HCEC 1CT (cell line): ENCODE data around the gene HCST.
"Not testable (repeated sequence)": the region's sequence is repeated elsewhere in the genome, so short reads cannot be mapped to it uniquely, and the experiment has no call there.

ENCODE experiments used
- DNase-seq: peaks from one replicate; pipeline ENCODE4 v3.0.0-alpha.2; 2017

The HCST gene

DNA sequence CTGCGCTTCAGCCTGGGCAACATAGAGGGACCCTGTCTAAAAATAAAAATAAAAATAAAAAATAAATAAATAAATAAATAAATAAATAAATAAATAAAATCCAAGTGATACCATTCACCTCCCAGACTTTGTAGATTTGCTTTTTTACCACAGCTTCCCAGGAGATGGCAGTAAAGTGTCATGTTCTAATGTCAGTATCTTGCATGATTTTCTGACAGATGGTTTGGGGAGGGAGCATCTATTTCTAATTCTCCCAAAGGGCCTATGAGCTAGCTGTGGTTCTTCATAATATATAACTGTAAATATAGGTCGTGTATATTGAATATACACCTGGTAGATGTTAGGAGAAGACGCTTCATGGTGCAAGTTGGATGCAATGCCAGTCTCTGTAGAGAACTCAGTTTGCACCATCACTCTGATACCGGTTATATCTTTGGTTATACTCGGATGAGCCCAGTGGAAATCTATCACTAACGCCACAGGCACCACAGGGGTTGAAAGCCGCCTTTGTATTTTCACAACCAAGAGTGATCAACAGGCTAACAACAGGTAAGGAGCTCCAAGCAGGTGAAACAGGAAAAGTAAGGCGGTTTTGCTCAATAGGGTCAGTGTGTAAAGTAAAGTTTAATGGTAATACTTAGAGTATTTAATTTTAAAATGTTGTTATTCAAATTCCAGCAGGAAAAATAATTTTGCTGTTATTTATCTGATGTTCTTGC, 20.1 kb upstream of the HCST start:
- DNase-seq = peak; percentile 62

DNA sequence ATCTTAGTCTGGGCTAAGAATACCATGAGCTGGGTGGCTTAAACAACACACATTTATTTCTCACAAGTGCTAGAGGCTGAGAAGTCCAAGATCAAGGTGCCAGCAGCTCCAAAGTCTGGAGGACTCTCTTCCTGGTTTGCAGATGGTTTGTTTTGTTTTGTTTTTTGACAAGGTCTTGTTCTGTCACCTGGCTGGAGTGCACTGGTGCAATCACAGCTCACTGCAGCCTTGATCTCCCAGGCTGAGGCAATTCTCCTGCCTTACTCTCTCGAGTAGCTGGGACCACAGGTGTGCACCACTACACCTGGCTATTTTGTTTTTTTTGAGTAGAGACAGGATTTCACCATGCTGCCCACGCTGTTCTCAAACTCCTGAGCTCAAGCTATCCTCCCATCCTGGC, 18.4 kb upstream of the HCST start:
- DNase-seq = no peak

DNA sequence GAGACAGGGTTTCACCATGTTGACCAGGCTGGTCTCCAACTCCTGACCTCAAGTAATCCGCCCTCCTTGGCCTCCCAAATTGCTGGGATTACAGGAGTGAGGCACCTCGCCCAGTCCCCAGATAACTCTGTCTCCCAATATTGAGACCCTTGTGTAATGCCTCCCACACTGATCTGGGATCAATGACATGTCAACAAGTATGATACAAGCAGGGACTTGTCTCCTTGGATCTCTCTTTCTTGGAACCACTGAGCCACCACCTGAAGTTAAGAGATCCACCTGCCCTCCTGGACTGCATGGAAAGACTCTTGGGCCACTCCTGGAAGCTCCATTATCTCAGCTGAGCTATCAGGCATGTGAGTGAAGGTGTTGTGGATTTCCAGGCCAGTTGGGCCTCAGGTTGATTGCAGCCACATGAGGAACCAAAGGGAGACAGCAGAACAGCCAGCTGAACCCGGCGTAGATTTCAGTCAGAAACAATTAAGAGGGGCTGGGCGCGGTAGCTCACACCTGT, 17.0 kb upstream of the HCST start:
- DNase-seq = no peak

DNA sequence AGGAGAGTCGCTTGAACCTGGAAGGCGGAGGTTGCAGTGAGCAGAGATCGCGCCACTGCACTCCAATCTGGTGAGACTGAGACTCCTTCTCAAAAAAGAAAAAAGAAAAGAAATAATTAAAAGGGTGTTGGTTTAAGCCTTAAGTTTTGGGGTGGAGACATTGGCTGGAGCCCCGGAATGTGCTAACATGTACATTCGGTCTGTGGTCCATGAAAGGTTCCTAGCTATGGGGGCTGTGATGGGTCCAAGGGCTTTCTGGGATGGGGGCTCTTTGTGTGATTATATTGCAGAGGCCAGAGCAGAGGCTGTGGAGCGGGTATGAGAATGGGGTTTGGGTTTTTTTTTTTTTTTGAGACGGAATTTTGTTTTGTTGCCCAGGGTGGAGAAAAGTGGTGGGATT, 16.4 kb upstream of the HCST start:
- DNase-seq = no peak

DNA sequence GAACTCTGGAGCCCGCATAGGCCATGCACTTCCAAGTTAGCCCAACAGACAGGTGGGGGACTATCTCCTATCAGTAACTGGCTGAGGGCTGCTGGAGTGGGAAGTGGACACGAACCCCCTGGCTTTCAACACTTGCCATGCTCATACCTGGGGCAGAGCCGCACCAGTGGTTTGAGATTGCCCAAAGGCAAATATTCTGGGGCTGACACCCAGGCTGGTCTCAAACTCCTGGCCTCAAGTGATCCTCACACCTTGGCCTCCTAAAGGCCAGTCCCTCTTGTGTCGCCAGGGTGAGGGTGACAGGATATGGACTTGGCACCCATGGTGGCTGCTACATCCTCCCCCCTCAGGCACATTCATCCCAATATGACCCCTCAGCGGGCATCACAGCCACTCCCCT, 15.1 kb upstream of the HCST start:
- DNase-seq = no peak

DNA sequence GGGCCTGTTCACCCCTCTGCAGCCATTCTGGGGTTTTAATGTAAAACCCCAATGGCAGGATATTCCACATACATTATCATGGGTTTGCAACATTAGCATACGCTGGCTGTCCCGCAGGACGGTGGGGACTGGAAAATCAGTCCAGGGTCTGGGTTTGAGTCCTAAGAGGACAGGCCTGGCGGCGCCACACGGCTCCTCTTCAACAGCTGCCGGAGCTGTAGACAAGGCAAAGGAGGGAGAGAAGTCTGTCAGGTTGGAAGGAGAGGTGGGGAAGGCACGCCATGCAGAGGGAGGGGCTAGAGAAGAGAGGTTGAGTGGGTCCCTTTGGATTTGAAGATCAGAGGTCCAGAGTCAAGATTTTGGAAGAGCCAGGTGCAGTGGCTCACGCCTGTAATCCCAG, 13.9 kb upstream of the HCST start:
- DNase-seq = no peak

DNA sequence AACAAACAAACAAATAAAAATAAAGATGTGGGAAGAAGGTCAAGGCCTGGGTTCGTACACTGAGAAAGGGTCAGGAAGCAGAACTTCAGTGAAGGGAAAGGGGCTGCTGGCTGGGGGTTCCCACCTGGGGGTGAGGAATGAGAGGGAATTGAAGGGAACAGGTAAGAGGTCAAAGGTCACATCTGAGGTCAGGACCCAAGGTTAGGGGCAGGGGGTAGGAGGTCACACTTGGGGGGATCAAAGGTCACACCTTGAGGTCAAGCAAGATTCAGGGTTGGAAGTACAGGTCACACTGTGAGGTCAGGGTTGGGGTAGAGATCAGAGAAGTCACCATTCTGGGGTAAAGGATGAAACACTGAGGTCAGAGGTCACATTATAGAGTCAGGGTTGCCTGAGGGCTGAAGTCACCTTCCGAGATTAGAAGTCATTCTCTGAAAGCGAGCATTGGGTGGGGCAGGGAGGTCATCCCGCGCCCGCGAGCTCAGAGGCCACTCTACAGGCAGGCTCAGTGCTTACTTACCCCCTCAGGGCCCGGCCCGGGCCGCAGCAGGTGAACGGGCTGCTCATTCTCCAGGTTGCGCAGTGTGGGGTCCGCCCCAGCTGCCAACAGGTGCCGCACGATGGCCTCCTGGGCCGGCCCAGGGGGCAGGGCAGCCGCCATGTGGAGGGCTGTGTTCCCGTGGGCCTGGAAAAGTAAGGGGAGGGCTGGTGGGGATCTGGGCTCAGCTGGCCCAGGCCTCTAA, 12.8 kb upstream of the HCST start:
- DNase-seq = no peak

DNA sequence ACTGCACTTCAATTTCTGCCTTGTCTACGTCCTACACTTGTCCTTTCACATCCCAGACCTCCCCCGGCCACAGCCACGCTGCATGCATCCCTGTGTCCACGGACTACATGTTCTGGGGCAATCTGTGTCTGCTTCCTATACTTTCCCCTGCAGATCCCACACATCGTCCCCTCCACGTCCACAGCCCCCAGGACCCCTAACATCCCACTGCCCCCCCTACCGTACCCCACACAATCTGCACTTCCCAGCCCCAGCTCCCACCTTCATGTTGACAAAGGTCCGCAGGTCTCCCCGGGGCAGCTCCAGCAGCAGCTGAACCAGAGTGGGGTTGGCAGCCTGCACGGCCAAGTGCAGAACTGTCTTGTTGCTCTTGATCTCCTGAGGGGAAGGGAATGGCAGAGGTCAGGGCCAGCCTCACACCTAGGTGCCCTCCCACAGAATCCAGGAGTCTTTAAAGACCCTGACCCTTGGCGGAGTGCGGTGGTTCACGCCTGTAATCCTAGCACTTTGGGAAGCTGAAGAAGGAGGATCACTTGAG, 12.1 kb upstream of the HCST start:
- no peak for DNase-seq

DNA sequence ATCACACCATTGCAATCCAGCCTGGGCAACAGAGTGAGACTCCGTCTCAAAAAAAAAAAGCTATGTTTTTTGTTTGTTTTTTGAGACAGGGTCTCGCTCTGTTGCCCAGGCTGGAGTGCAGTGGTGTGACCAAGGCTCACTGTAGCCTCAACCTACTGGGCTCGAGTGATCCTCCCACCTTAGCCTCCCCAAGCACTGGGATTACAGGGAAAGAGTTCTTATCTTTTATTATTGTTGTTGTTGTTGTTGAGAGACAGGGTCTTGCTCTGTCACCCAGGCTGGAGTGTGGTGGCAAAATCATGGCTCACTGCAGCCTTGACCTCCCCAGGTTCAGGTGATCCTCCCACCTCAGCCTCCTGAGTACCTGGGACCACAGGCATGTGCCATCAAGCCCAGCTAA, 10.5 kb upstream of the HCST start:
- not testable (repeated sequence) for DNase-seq

DNA sequence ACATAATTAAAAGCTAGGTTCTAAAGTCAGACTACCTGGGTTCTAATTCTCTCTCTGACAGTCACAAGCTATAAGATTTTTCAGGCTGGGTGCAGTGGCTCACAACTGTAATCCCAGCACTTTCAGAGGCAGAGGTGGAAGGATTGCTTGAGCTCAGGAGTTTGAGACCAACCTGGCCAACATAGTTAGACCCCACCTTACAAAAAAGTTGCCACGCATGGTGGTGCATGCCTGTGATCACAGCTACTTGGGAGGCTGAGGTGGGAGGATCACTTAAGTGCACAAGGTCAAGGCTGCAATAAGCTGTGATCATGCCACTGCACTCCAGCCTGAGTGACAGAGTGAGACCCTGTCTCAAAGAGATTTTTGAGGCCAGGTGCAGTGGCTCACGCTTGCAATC, 8.0 kb upstream of the HCST start:
- no peak for DNase-seq

DNA sequence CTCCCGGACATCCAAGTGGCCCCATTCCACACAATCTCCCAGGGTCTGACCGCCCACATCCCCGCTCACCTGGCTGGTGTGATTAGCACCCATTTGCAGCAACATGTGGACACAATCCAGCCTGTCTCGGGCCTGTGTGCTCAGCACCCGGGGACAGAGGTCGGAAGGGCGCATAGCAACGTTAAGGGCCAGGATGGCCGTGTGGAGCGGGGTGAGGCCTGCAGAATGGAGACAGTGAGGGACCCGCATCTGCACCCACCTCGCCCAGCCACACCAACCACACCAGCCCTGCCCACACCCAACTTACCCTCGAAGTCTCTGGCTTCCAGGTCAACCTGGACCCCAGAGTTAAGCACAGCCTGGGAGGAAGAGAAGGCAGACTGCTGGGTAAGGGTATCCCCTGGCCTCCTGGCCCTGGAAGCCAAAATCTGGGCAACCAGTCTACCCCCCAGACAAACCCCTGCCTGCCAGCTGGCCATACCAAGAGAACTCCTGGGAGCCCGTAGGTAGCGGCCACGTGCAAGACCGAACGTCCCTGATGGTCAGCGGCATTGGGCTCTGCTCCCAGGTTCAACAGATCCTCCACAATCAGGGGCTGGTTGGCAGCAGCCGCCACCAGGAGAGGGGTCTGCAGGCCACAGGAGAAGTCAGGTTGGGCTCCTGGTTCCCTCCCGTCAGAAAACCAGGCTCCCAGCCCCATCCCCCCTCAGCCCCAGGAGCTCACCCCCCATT, 6.3 kb upstream of the HCST start:
- DNase-seq = no peak

DNA sequence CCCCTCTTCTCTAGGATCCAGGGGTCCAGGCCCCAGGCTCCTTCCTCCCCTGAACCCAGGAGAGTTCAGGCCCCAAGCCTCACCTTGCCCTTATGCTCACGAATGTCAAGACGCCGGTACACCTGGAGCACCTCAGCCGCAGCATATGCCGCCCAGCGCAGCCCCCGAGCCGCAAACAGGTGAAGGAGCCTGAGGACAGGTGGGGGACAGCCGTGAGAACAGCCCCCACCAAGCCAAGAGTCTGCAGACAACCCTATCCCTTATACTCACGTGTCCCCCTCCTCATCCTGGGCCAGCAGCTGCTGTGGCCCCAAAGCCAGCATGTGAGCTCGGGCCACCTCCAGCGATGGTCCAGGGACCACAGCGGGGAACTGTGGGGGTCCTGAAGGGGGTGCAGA, 5.7 kb upstream of the HCST start:
- no peak for DNase-seq

DNA sequence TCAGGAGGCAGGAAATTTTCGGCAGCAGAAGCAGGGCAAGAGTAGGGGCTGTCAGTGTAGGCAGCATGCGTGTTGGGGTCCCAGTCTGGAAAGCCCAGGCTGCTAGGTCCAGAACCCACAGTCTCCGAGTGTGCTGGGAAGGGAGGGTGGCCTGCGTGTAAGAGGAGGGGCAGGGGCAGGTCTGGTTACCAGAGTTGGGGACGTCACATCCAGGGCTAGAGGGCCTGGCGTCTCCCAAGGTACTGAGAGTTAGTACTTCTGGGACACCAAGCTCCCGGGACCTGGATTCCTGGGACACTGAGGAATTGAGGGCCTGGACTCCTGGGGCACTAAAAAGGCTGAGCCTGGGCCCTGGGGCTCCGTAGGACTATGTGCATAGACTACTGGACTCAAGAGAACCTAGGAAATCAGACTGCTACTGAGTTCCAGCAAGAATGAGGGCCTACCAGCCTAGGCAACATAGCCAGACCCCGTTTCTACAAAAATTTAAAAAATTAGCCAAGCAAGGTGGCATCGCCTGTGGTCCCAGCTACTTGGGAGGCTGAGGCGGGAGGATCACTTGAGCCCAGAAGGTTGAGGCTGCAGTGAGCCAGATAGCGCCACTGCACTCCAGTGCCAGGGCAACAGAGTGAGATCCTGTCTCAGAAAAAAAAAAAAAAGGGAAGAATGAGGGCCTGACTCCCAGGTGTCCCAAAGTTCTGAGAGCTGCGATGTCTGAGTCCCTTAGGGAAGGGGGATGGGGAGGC, 4.5 kb upstream of the HCST start:
- DNase-seq = no peak

DNA sequence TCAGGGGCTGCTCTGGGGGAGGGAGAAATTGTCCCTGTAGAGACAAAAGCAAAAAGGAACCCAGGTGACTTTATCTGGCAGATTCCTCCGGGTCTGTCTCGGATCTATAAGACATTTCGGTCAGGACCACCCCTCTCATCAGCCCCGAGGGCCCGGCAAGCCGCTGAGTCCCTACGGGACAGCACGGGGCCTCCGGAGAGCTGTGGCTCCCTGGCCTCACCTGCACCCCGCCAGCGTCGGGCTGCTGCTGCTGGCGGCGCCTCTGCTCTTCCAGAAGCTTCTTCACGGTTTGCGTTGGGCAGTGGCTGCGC, 3.9 kb upstream of the HCST start:
- DNase-seq = no peak

DNA sequence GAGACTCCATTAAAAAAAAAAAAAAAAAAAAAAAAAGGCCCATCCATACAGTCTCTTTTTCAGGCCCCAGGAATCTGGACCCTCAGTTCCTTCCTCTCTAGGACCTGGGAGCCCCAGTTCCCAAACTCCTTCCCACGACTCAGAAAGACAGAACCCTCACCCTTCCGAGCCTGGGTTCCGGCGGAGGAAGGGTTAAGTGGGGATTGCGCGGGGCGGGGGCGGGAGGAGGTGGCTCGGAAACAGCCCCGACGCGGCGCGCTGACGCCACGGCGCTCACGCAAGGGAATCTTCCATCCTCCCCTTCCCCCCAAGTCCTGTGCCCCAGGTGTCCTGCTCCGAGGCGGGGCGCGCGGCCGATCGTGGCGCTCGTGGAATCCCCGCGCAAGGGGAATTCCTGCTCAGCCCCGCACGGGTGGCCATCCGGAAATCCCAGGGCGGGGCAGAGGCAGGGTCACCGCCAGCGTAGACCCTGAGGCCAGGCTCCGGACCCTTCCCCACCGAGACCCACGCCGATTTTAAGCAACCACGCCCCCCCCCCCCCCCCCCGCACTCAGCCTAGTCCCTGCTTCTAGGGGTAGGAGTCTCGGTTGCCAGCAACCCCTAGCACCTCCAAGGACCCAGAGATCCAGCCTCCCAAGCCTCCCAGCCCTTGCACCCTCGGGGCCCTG, 2.6 kb upstream of the HCST start:
- peak; percentile 82 for DNase-seq

DNA sequence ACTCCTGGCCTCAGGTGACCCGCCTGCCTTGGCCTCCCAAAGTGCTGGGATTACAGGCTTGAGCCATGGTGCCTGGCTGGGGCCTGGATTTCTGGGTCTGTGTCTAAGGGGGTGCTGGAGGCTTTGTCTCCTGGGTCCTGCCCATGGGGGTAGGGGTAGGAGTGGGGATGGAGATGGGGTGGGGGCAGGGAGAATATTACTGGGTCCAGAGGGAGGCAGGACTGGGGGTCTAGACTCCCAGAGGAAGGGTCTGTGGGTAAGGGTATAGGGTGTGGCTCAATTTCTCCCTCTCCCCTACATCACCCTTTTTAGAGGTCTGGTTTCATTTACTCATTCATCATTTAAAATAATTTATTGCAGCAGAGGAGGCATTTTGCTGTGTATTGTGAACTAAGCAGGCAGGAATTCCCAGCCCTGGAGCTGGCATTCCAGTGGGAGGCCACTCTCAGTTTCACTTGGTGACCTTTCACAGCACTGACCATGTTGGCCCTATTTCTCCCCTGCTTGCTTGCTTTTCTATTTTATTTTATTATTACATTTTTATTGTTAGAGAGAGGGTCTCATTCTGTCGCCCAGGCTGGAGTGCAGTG, 1.2 kb upstream of the HCST start:
- DNase-seq = peak; percentile 46

DNA sequence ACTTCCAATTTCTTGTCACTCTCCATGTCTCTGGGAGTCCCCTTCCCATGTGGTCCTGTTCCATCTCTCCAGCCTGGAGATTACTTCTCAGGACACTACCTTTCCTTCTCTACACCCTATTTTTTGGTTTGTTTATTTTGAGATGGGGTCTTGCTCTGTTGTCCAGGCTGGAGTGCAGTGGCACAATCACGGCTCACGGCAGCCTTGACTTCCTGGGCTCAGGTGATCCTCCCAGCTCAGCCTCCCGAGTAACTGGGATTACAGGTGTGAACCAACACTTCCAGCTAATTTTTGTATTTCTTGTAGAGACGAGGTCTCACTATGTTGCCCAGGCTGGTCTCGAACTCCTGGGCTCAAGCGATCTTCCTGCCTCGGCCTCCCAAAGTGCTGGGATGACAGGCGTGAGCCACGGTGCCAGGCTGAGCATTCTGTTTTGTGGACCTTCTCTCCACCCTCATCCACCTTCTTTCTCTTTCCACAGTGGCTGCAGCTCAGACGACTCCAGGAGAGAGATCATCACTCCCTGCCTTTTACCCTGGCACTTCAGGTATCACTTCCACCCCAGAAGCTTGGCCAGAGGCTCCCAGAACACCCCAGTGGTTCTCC, 644 bp downstream of the HCST start:
- DNase-seq = no peak

DNA sequence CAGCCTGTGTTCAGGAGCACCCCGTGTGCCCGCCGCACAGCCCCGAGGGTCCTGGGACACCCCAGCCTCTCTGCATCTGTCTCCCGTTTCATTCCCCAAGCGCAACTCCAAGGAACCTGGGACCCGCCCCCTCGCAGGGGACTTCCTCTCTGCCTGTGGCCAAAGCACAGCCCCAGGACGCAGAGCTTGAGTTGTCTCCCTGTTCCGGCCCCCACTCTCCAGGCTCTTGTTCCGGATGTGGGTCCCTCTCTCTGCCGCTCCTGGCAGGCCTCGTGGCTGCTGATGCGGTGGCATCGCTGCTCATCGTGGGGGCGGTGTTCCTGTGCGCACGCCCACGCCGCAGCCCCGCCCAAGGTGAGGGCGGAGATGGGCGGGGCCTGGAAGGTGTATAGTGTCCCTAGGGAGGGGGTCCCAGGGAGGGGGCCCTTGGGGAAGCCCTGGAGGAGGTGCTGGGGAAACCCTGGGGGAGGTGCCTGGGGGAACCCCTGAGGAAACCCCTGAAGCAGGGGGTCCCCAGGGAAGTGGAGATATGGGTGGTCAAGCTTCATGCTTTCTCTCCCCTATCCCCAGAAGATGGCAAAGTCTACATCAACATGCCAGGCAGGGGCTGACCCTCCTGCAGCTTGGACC, 1.3 kb downstream of the HCST start:
- peak; percentile 63 for DNase-seq

DNA sequence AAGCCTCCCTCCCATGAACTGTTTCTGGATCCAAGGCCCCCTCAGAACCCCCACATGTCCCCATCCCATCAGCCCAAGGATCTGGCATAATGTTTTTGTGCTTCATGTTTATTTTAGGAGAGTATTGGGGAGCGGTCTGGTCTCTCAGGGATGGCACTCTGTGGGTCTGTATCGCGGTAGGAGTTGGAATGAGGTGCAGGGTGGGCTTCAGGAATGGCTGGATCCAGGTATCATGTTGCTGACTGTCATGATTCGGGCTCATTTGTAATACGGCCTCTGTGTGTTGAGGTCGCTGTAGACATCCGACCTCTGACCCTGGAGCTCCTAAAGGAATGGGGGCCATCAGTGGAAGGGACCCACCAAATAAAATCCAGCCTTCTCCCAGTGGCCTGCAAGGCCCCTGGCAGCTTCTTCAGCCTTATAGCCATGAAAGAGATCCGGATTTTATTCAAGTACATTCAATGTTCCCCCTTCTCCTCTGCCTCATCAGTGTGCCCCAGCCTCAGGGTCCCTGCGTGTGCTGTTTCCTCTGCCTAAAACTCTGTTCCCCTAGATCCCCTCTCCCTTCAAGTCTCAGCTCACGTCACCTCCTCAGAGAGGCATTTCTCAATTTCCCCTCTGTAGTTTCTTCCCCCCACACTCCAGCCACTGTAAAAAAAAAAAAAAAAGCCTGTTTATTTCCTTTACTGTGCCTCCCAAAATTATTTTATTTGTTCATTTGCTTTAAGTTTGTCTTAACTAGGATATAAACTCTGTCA, 2.2 kb downstream of the HCST start:
- no peak for DNase-seq

DNA sequence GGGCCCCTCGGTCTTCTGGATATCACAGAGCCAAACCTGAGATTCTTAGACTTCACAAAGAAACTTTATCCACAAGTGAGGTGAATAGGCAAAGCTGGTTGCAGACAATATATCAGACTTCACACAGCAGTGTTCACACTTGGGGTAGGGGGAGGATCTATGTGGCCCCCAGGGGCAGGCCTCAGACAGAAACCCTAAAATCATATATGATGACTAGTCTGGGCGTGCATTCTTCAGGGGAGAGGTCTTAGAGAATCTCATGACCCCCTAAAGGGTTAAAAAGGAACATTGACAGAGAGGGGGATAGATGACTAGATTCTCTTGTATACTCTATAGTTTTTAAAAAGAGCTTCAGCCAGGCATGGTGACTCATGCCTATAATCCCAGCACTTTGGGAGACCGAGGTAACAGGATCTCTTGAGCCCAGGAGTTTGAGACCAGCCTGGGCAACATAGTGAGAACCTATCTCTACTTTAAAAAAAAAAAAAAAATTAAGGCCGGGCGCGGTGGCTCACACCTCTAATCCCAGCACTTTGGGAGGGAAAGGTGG, 2.9 kb downstream of the HCST start:
- peak; percentile 47 for DNase-seq
